HG03575 (cell line): ENCODE results near the gene RHOT1.
"Not testable (repeated sequence)": the region's sequence is repeated elsewhere in the genome, so short reads cannot be mapped to it uniquely, and the experiment has no call there.

Experiments used
- ATAC-seq: cut with Tn5 transposase; IDR thresholded peaks from one replicate; pipeline ENCODE4 v1.9.1; 2021; ENCODE audit not compliant: unreplicated experiment, insufficient number of reproducible peaks, low FRiP score; ENCODE audit errors: extremely low read depth

Gene RHOT1

DNA sequence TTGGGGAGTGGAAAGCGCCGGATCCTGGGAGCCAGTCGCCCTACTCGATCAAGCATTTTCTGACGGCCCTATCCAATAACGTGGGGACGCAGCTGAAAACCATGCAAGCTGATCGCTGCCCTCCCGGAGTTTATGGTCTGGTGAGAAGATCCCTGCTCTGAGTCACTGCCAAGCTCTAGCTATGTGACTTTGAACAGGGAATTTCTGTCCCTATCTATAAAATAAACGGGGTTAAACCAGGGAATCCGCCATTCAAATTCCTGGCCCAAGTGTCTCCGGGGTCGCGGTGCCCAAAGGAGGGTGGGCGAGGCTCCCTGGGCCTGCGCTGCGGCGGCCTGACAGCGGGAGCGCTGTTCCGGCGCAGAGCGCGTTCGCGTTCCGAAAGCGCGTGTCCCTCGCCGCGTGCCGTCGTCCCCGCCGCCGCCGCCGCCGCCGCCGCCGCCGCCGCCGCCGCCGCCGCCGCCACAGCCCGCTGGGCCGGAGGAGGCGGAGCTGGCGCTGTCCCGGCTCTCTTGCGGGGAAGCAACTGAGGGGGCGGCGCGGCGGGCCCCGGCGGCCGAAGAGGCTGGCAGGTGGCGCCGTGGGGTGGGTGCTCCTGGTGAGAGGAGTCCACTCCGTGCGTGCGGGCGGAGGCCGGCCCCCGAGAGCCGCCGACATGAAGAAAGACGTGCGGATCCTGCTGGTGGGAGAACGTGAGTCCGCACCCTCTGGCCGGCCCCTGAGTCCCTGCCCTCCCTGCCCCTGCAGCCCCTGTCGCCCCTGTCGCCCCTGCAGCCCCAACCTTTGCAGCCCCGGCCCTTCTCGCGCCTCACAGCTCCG lies at the start of gene RHOT1:
RHOT1 (plus strand) TSS at position 465 of the 819 bp plus-strand sequence; CDS start at position 656, 191 bp downstream.
- ATAC-seq: no peak

GRCh38 chr17:32099686-32100085 lies 42.6 kb upstream of the RHOT1 start:
- ATAC-seq: no peak

DNA sequence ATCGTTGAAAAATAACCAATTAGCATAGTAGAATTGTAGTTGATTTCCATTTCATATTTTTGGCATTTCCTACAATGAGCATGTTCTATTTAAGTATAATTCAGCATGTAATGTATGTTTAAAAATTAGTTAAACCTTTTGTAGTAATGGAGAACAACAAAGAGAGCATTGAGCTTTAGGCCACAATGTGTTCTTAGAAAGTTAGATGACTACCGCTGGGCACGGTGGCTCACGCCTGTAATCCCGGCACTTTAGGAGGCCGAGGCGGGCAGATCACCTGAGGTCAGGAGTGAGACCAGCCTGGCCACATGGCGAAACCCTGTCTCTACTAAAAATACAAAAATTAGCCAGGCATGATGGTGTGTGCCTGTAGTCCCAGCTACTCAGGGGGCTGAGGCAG lies 42.0 kb upstream of the RHOT1 start:
- ATAC-seq: not testable (repeated sequence)

DNA sequence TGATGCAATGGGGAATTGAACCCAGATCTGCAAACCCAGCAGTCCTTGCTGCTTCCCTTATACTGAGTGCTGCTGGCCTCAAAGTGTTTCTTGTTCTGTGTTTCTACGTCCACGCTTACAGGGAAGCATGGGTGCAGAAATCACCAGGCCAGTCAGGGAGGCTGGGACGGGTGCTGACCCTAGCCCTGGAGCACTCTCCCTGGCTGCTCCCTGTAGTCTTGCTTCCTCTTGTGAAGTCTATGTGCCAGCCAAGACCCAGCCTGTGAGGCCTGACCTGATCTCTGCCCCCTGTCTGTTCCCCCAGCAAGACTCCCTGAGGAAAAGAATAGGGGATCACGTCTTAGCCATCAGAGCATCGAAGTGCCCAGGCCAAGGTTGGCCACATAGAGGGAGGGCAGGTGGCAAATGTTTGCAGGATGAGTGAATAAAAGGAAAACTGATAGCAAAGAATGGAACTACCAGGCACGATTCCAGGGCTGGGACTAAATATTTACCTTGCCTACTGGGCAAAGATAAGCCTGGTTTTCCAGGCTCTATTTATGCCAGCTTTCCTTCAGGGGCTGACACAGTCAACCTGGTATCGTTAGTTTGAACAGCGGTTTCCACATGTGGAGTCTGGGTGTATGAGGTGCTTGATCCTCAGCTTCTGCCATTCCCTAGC lies 41.2 kb upstream of the RHOT1 start:
- ATAC-seq: no peak

GRCh38 chr17:32102172-32102571 lies 40.1 kb upstream of the RHOT1 start:
- no peak for ATAC-seq

- no peak for ATAC-seq
Observed at GRCh38 chr17:32102646-32103186, 39.6 kb upstream of the RHOT1 start.

GRCh38 chr17:32103476-32104113 lies 38.7 kb upstream of the RHOT1 start:
- no peak for ATAC-seq

- ATAC-seq: no peak
Observed at GRCh38 chr17:32104158-32104557, 38.1 kb upstream of the RHOT1 start.

DNA sequence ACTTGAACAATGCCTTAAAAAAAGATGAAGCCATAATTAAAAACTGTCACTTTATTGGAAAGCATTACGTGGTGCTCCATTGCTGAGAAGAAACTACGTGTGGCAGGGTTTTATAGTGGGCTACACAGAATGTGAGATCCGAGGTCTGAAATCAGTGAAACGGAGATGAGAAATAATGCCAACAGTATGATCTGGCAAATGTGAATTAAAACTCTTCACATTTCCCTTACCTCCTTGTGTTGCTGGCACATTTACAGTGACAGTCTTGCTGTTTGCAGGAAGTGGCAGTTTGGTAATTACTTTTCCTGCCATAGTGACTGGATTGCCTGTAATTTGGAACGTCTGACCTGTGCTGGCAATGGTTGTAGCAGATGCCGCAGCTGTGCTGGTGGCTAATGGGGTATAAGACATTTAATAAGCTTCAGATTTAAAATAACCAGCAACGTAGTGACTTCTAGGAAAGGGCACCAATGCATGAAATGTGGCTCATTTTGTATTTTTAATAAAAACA lies 35.8 kb upstream of the RHOT1 start:
- not testable (repeated sequence) for ATAC-seq

- not testable (repeated sequence) for ATAC-seq
Observed at GRCh38 chr17:32107194-32107593, 35.1 kb upstream of the RHOT1 start.

GRCh38 chr17:32110596-32110995 lies 31.7 kb upstream of the RHOT1 start:
- no peak for ATAC-seq

- no peak for ATAC-seq
Observed at GRCh38 chr17:32111141-32111771, 31.0 kb upstream of the RHOT1 start.

DNA sequence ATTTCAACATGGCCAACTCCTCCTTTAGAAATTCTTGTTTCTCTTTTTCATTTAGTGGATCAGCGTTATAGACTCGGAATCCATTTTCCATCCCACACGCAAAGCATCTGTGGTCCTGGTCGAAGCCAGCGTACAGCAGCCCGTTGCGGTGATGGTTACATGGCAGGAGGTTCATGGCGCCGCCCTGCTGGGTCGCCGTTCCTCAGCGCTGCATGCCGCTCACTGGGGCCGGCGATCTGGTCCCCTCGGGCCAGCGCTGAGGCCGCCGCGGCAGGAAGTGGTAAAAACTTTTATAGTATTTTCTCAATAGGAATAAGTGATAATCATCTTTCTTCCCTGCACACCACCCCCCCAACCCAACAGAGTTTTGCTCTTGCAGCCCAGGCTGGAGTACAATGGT lies 29.9 kb upstream of the RHOT1 start:
- no peak for ATAC-seq

GRCh38 chr17:32114536-32114935 lies 27.8 kb upstream of the RHOT1 start:
- ATAC-seq: no peak

DNA sequence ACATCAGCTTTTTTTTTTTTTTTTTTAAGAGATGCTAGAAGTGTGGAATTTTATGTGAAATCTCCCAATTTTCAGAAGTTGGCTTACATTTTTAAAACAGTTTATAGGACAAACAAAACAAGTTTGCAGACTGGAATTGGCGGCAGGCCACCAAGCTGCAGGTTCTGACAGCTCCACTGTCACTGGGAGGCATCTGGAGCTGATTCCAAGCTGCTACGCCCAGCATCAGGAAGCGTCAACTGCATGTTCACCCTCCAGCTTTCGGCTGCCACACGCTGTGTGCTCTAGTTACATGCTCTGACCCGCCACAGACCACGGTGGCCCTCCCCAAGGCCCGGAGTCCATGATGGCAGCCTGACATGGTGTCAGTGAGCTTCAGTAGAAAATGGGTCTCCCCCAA lies 26.8 kb upstream of the RHOT1 start:
- ATAC-seq: not testable (repeated sequence)

- ATAC-seq: no peak
Observed at GRCh38 chr17:32116937-32117336, 25.4 kb upstream of the RHOT1 start.

GRCh38 chr17:32117399-32117798 lies 24.9 kb upstream of the RHOT1 start:
- ATAC-seq: no peak

DNA sequence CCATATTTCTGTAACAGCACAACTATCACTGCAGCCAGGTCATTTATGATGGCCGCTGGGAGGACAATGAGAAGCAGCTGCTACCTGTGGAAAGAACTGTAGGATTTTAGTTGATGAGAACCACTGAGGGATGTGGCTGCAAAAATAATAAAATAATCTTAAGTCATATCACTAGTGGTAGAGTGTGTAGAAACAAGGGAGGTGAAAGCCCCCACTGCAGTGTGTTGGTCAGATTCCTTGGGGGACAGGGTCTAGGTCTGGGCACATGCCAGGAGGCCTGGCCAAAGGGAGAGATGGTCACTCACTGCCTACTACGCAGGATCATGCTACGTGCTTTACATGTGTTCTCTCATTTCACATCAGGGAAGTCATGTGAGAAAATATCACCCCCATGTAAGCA lies 24.2 kb upstream of the RHOT1 start:
- ATAC-seq: not testable (repeated sequence)

- no peak for ATAC-seq
Observed at GRCh38 chr17:32118835-32119234, 23.5 kb upstream of the RHOT1 start.
